GM12891 (cell line): ENCODE results near the gene SCARF2.

Source experiments
- PAX5 ChIP-seq: IDR thresholded peaks from 2 replicates; pipeline ENCODE4 v1.6.1; 2011; ENCODE audit warnings: low read length, moderate library complexity, mild to moderate bottlenecking; ENCODE audit not compliant: insufficient read depth, severe bottlenecking
- POLR2A ChIP-seq: IDR thresholded peaks from 2 replicates; pipeline ENCODE4 v1.6.1; 2011; ENCODE audit warnings: low read depth, low read length, control low read depth

GRCh38 chr22:20426259-20426615, 11.4 kb downstream of the SCARF2 start:
- TF ChIP-seq POLR2A, result no peak
- no peak for TF ChIP-seq PAX5
